Bronchial epithelial cell (primary cell): Measurements from ENCODE around the gene MAG. TPM values are rescaled to one million over a fixed set of nuclear protein-coding genes. Genes with fewer than 3 reads are reported as not detected.

Experiments
- DNase-seq: peaks from one replicate; pipeline ENCODE4 v3.0.0-alpha.2; 2010; ENCODE audit warnings: low read depth
- FAIRE-seq: peaks from 2 replicates; lab custom pipeline; 2011; peaks lifted over from hg19 to GRCh38; lab: Jason Lieb, UNC
- H3K27me3 ChIP-seq: 2 replicates; pipeline ENCODE4 v1.5.1; 2011; ENCODE audit warnings: low read length; ENCODE audit not compliant: control insufficient read depth, insufficient read depth
- H3K36me3 ChIP-seq: 2 replicates; pipeline ENCODE4 v1.5.1; 2011; ENCODE audit warnings: low read length; ENCODE audit not compliant: control insufficient read depth, insufficient read depth
- H3K4me3 ChIP-seq: 2 replicates; pipeline ENCODE4 v1.5.1; 2011; ENCODE audit warnings: mild to moderate bottlenecking, low read depth, low read length, control low read depth
- total RNA-seq: library from RNA; depleted of rRNA; stranded (reverse); fragments of >200 nt; gene quantifications from 2 replicates; pipeline ENCODE4 v1.2.1, GENCODE V29; 2014
- TF ChIP-seq, protein P1 (sequence below): IDR thresholded peaks from 2 replicates; pipeline ENCODE4 v1.5.1; 2011; ENCODE audit warnings: mild to moderate bottlenecking, moderate library complexity, low read length, control low read depth, inconsistent platforms; ENCODE audit not compliant: insufficient read depth, severe bottlenecking

The MAG gene
- total RNA-seq, 1 donor from 2014 or later, result not detected

DNA sequence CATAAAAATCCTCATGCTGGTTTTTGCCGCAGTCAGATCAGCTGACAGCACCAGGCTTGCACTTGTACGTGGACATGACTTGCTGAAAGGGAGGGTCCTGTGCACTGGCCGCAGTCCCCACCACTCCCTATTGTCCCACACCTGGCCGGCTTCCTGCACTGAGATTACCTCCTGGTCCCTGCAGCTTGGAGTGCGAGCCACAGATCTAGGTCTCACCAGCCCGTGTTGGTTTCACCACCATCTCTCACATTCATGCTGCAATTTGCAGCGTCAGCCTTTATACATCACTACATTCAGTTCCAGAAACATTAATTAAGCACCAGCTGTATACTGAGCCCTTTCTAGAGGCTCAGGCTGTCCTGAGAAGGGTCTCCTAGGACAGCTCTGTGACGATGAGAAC is 22.1 kb downstream of the MAG start:
- Histone ChIP-seq H3K27me3 (no peaks in the 10 kb centered on the region), H3K4me3 (no peak overlapping the region), H3K36me3 (no peaks in the 10 kb centered on the region)
- DNase-seq (no peak), FAIRE-seq (no peak)
- TF ChIP-seq, protein P1, sequence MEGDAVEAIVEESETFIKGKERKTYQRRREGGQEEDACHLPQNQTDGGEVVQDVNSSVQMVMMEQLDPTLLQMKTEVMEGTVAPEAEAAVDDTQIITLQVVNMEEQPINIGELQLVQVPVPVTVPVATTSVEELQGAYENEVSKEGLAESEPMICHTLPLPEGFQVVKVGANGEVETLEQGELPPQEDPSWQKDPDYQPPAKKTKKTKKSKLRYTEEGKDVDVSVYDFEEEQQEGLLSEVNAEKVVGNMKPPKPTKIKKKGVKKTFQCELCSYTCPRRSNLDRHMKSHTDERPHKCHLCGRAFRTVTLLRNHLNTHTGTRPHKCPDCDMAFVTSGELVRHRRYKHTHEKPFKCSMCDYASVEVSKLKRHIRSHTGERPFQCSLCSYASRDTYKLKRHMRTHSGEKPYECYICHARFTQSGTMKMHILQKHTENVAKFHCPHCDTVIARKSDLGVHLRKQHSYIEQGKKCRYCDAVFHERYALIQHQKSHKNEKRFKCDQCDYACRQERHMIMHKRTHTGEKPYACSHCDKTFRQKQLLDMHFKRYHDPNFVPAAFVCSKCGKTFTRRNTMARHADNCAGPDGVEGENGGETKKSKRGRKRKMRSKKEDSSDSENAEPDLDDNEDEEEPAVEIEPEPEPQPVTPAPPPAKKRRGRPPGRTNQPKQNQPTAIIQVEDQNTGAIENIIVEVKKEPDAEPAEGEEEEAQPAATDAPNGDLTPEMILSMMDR, result no peak

DNA sequence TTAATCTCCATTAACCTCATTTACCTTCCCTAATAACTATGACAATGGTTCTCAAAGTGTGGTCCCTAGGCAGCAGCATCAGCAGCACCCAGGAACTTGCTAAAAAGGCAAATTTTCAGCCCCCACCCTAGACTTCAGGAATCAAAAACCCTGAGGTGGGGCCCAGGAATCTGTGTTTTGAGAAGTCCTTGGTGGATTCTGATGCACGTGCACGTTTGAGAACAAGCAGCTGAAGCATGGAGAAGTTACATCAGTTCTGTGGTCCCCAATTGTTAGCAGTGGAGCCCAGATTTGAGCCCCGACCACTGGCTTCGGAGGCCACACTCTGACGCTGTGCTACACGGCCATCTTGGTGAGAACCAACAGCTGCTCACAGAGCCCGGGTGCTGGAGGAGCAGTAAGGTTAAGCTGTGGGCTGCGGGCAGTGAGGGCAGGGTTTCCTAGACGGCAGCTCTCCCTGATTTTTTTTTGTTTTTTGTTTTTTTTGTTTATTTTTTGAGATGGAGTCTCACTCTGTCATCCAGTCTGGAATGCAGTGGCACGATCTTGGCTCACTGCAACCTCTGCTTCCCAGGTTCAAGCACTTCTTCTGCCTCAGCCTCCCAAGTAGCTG is 23.0 kb downstream of the MAG start:
- FAIRE-seq (no peak), DNase-seq (no peak)
- Histone ChIP-seq H3K27me3 (no peaks in the 10 kb centered on the region), H3K36me3 (no peaks in the 10 kb centered on the region), H3K4me3 (no peak overlapping the region)
- TF ChIP-seq, protein P1, result no peak

DNA sequence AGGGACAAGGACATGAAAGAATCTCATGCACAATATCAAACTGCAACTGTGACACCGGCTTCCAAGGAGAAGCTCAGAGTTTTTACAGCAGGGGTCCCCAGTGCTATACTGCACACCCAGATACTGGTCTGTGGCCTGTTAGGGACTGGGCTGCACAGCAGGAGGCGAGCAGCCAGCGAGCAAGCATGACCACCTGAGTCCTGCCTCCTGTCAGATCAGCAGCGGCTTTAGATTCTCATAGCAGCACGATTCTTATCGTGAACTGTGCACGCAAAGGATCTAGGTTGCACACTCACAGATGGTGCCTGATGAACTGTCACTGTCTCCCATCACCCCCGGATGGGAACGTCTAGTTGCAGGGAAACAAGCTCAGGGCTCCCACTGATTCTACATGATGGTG is 23.9 kb downstream of the MAG start:
- TF ChIP-seq, protein P1, result no peak
- DNase-seq (no peak), FAIRE-seq (no peak)
- H3K27me3 ChIP-seq, result peaks cover 2% of the 10 kb centered on the region
- no peaks in the 10 kb centered on the region for H3K36me3 ChIP-seq
- H3K4me3 ChIP-seq, result no peak overlapping the region

DNA sequence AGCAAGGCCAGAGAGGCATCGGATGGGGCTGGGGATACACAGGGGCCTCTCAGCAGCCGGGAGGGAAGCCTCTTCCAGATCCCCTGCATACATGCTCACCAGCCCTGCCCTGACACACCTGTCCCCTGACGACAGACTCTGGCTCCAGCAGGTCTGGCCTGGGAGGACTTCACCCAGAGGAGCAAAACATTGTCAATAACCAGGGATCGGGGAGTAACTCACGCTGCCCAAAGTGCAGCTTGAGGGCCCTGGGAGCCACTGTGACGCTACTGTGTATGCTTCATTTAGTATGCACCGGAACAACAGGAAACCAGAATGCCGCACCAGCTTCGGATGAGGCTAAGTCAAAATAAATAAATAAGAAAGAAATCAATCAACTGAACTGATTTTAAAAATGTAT is 24.6 kb downstream of the MAG start:
- H3K36me3 ChIP-seq, result no peaks in the 10 kb centered on the region
- DNase-seq (no peak), FAIRE-seq (no peak)
- H3K4me3 ChIP-seq, result no peak overlapping the region
- TF ChIP-seq, protein P1, result no peak
- peaks cover 3% of the 10 kb centered on the region for H3K27me3 ChIP-seq

DNA sequence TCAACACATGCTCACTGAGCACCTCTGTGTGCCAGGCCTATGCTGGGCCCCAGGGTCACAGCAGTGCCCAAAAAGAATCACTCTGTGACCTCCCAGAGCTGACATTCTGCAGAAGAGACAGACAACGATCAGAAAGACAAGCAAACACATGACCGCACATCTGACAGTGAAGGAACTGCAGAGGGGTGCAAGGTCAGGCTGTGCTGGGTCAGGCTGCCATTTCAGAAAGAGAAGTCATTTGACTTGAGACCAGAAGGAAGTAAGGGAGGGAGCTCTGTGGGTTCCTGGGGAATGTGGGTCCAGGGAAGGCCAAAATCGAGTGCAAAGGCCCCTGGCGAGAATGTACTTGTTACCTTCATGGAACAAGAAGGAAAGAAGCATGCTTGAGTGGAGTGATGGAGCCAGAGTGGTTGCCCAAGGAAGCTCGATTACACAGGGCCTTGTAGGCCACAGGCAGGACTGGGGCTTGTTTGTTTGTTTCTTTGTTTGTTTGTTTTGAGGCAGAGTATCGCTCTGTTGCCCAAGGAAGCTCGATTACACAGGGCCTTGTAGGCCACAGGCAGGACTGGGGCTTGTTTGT is 25.6 kb downstream of the MAG start:
- no peaks in the 10 kb centered on the region for H3K36me3 ChIP-seq
- no peak for FAIRE-seq
- H3K4me3 ChIP-seq, result no peak overlapping the region
- no peak for DNase-seq
- H3K27me3 ChIP-seq, result peaks cover 3% of the 10 kb centered on the region
- TF ChIP-seq, protein P1, result no peak
